GM12865 (cell line): ENCODE data around the gene ZNF526.

Source experiments
- DNase-seq: peaks from one replicate; pipeline ENCODE4 v3.0.0; 2010; ENCODE audit warnings: low read depth
- H3K4me3 ChIP-seq: 2 replicates; pipeline ENCODE4 v1.5.1; 2011; ENCODE audit warnings: mild to moderate bottlenecking, low read depth, low read length, control low read depth
- TF ChIP-seq, protein P1 (sequence below): IDR thresholded peaks from 2 replicates; pipeline ENCODE4 v1.5.1; 2011; ENCODE audit warnings: low read length, control low read depth, low read depth, inconsistent platforms; ENCODE audit not compliant: insufficient read depth; ENCODE audit errors: missing control alignments

The ZNF526 gene

DNA sequence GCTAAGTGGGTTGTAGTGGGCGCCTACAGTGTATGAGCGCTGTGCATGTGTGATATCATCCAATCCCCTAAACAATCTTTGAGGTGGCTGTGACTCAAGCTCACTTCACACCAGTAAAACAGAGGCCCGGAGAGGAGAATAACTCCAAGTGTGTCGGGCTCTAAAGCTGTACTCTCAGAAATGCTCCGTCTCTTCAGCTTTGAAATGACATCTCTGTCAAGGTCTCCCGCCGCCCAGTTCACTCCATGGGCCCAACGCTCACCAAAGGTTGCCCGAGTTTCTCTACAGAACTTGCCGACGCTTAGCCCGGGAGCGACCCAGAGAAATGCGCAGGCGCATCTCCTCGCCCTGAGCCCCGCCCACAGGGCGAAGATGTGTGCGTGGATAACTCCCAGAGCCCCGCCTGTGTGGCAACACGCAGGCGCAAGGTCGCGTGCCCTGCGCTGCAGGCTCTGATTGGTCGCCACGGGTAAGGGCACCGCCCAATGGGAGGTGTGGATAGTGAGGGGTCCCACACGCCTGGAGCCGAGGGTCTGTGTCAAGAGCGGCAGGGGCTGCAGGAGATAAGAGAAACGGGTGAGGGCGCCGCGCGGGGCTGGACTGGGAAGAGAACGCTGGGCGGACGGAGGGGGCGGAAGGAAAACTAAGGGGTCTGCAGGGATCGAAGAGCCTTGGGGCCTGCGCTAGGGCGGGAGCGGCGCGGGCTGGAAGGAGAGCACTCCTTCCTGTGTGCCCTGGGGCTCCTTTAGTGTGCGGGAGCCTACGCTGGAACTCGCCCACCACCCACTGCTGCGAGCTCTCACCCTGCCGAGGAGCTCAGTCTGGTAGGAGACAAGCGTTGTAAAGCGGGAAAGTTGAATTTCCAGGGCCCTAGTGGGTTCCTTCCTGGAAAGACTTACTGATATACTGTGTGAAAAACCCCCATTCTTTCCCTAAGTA is at the start of gene ZNF526:
TSS of gene ZNF526 (plus strand) at position 501 of the 939 bp plus-strand sequence. CDS start 4,092 bp downstream, outside the sequence.
- TF ChIP-seq, protein P1, sequence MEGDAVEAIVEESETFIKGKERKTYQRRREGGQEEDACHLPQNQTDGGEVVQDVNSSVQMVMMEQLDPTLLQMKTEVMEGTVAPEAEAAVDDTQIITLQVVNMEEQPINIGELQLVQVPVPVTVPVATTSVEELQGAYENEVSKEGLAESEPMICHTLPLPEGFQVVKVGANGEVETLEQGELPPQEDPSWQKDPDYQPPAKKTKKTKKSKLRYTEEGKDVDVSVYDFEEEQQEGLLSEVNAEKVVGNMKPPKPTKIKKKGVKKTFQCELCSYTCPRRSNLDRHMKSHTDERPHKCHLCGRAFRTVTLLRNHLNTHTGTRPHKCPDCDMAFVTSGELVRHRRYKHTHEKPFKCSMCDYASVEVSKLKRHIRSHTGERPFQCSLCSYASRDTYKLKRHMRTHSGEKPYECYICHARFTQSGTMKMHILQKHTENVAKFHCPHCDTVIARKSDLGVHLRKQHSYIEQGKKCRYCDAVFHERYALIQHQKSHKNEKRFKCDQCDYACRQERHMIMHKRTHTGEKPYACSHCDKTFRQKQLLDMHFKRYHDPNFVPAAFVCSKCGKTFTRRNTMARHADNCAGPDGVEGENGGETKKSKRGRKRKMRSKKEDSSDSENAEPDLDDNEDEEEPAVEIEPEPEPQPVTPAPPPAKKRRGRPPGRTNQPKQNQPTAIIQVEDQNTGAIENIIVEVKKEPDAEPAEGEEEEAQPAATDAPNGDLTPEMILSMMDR, result no peak
- peak within 1 kb of the TSS; percentile 74 for H3K4me3 ChIP-seq
- peak; percentile 99 for DNase-seq

- H3K4me3 ChIP-seq, result no peak overlapping the region
- TF ChIP-seq, protein P1, result no peak
- no peak for DNase-seq
These were observed 49.4 kb upstream of the ZNF526 start for GRCh38 chr19:42170715-42171114.

GRCh38 chr19:42172261-42172660 is 47.9 kb upstream of the ZNF526 start:
- DNase-seq, result no peak
- TF ChIP-seq, protein P1, result no peak
- no peak overlapping the region for H3K4me3 ChIP-seq

- no peak for DNase-seq
- no peak overlapping the region for H3K4me3 ChIP-seq
- TF ChIP-seq, protein P1, result no peak
These were observed 46.4 kb upstream of the ZNF526 start for GRCh38 chr19:42173695-42174094.

- DNase-seq, result no peak
- H3K4me3 ChIP-seq, result no peak overlapping the region
- TF ChIP-seq, protein P1, result no peak
These were observed 45.9 kb upstream of the ZNF526 start for GRCh38 chr19:42174188-42174587.

GRCh38 chr19:42174958-42175734 is 45.0 kb upstream of the ZNF526 start:
- TF ChIP-seq, protein P1, result no peak
- H3K4me3 ChIP-seq, result no peak overlapping the region
- DNase-seq, result no peak
